Uterus (tissue), 2 donors: ENCODE data around the gene DTHD1.

Source experiments
- POLR2A ChIP-seq, 2 donors: fragments of 450-650 bp; IDR thresholded peaks; one replicate each; pipeline ENCODE4 v1.6.1; 2016; ENCODE audit warnings: antibody characterized with exemption in 2 of 2, mild to moderate bottlenecking in 1 of 2, moderate library complexity in 1 of 2
- TF ChIP-seq, protein P1 (sequence below), 4 experiments: fragments of 200-600 bp in 2 of 4; fragments of 450-650 bp in 2 of 4; sonication (generic) in 2 of 4; IDR thresholded peaks; one replicate each; pipeline ENCODE4 v1.5.1; 2016 to 2019; ENCODE audit warnings: antibody characterized with exemption in 4 of 4, mild to moderate bottlenecking in 2 of 4, moderate library complexity in 1 of 4

DNA sequence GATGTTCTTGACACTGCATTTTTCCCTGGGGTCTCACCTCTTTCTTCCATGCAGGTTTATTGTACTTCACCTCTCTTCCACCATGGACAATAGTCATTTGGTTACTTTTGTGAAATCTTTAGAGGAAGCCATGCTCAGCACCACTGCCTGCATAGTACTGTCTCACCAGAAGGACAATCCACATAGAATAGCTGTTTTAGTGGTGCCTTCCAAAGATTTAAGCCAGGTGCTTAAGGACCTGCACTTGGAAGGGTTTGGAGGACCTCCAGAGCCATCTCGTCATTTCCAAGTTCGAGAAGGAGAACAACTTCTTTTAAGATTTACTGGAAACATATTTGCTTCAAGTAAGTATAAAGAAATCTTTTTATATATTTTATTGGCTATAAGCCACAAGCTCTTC is 26.7 kb downstream of the DTHD1 start:
- TF ChIP-seq, protein P1, sequence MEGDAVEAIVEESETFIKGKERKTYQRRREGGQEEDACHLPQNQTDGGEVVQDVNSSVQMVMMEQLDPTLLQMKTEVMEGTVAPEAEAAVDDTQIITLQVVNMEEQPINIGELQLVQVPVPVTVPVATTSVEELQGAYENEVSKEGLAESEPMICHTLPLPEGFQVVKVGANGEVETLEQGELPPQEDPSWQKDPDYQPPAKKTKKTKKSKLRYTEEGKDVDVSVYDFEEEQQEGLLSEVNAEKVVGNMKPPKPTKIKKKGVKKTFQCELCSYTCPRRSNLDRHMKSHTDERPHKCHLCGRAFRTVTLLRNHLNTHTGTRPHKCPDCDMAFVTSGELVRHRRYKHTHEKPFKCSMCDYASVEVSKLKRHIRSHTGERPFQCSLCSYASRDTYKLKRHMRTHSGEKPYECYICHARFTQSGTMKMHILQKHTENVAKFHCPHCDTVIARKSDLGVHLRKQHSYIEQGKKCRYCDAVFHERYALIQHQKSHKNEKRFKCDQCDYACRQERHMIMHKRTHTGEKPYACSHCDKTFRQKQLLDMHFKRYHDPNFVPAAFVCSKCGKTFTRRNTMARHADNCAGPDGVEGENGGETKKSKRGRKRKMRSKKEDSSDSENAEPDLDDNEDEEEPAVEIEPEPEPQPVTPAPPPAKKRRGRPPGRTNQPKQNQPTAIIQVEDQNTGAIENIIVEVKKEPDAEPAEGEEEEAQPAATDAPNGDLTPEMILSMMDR (IDR thresholded peaks at IDR 0.05) = no peak
- no peak for TF ChIP-seq POLR2A (IDR thresholded peaks at IDR 0.05)
